ENCODE measurements around the gene FDPS. TPM values are rescaled to one million over a fixed set of nuclear protein-coding genes. Genes with fewer than 3 reads are reported as not detected.

FDPS gene
- total RNA-seq, 1 experiment from 2014 or later = 269 TPM

DNA sequence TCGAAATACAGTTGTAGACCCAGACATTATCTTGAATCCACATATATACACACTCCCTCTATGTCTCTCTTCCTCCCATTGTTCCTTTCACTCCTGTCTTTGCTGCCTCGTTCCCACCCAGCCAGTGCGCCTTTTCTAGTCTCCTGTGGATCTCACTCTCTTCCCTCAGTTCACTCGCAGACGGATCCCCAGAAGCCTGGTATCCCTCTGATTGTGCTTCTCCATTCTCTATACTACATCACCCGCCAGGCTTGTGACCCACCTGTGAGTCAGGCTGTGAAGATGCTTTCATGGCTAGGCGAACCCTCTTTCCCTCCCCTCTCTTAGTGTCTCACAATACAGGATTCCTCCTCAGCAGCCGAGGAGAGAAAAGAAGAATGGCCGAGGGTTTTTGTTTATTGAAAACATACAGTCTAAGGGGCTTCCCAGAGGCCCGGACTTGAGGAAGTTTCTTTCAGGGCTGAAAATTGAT lies 29.9 kb upstream of the FDPS start:
- H3K9me2 ChIP-seq (ENCODE audit: insufficient read depth) = no peaks in the 10 kb centered on the region
- no peak for DNase-seq (ENCODE audit: low read depth, low spot score)
- peaks cover 8 to 26% of the 10 kb centered on the region in 2 experiments for H3K4me1 ChIP-seq (ENCODE audit: control insufficient read depth in 1 of 2, insufficient read depth in 2 of 2, low read length in 2 of 2)
- POLR2A ChIA-PET = interaction anchor here (1.2 kb wide), 1 partner anchor 30 kb away, joined by 3 read pairs; the partner anchor contains the start of gene FDPS
- H3K9me3 ChIP-seq (ENCODE audit: control insufficient read depth in 1 of 2, insufficient read depth in 1 of 2, low read depth in 1 of 2, low read length in 2 of 2) = no peaks in the 10 kb centered on the region
- no peaks in the 10 kb centered on the region for H3K36me3 ChIP-seq (ENCODE audit: control insufficient read depth in 1 of 2, insufficient read depth in 2 of 2, low read length in 2 of 2)
- no TSS peak for BruUV-seq (replicated peaks)
- H3K27ac ChIP-seq (ENCODE audit: low read depth, low read length) = no peak overlapping the region
- H2AFZ ChIP-seq (ENCODE audit: low read depth, low read length, poor library complexity, severe bottlenecking) = no peak overlapping the region
- no peaks in the 10 kb centered on the region for H3K27me3 ChIP-seq (ENCODE audit: insufficient read depth, low read length)
- RAD21 ChIA-PET (ENCODE audit: low non-redundant PET in 1 of 2, low total read pairs in 2 of 2, uncharacterized antibody in 2 of 2, unreplicated experiment in 2 of 2) = interaction anchor here in 1 of 2 experiments (0.6 kb wide), 1 partner anchor 284 kb away, joined by 5 read pairs; no protein-coding TSS in a partner anchor
- H3K9ac ChIP-seq (ENCODE audit: low read length) = no peak overlapping the region
- ATAC-seq = no peak
- CTCF ChIA-PET = interaction anchor here (0.8 to 1.2 kb wide), 5 partner anchors 28 to 72 kb away, joined by 3 to 5 read pairs (median 4); no protein-coding TSS in a partner anchor
- peaks cover 2% of the 10 kb centered on the region; the same call in 1 of the 2 replicates for H3K79me2 ChIP-seq (ENCODE audit: insufficient read depth, low read length)
- intact Hi-C loops (cut with micrococcal nuclease) = loop anchor here (5.0 kb wide), 1 partner anchor 224 kb away; no protein-coding TSS in a partner anchor
- TF ChIP-seq ZFX (IDR thresholded peaks at IDR 0.05) = no peak
- TF ChIP-seq, protein P1, sequence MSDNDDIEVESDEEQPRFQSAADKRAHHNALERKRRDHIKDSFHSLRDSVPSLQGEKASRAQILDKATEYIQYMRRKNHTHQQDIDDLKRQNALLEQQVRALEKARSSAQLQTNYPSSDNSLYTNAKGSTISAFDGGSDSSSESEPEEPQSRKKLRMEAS (IDR thresholded peaks at IDR 0.05) = no peak
- no peak for TF ChIP-seq ELF1 (IDR thresholded peaks at IDR 0.05; ENCODE audit: borderline replicate concordance, low read depth)
- no peak for TF ChIP-seq TCF7L2 (IDR thresholded peaks at IDR 0.05; ENCODE audit: borderline replicate concordance, extremely low read depth, insufficient read depth, insufficient read length)
- no peak for TF ChIP-seq ZNF274 (IDR thresholded peaks at IDR 0.05; ENCODE audit: low read depth, low read length)
- no peak for TF ChIP-seq SIN3A (IDR thresholded peaks at IDR 0.05; ENCODE audit: low read depth)
- TF ChIP-seq EGR1 (IDR thresholded peaks at IDR 0.05; ENCODE audit: low read depth) = no peak
- no peak for TF ChIP-seq EZH2phosphoT487 (IDR thresholded peaks at IDR 0.05; ENCODE audit: borderline replicate concordance)
- TF ChIP-seq EZH2 (IDR thresholded peaks at IDR 0.05) = no peak
- TF ChIP-seq CTCF (IDR thresholded peaks at IDR 0.05 in 2 of 3, conservative IDR thresholded peaks at IDR 0.05 in 1 of 3; ENCODE audit: borderline replicate concordance in 1 of 3, insufficient read depth in 1 of 3, low read depth in 2 of 3, low read length in 2 of 3) = no peak
- TF ChIP-seq POLR2A (IDR thresholded peaks at IDR 0.05; ENCODE audit: borderline replicate concordance, extremely low read depth, insufficient read depth, insufficient read length) = no peak
- no peak for TF ChIP-seq CEBPB (IDR thresholded peaks at IDR 0.05; ENCODE audit: low read depth)
- no peak for TF ChIP-seq YY1 (IDR thresholded peaks at IDR 0.05; ENCODE audit: extremely low read depth, insufficient replicate concordance, low read depth, low read length)
- TF ChIP-seq, protein P2, sequence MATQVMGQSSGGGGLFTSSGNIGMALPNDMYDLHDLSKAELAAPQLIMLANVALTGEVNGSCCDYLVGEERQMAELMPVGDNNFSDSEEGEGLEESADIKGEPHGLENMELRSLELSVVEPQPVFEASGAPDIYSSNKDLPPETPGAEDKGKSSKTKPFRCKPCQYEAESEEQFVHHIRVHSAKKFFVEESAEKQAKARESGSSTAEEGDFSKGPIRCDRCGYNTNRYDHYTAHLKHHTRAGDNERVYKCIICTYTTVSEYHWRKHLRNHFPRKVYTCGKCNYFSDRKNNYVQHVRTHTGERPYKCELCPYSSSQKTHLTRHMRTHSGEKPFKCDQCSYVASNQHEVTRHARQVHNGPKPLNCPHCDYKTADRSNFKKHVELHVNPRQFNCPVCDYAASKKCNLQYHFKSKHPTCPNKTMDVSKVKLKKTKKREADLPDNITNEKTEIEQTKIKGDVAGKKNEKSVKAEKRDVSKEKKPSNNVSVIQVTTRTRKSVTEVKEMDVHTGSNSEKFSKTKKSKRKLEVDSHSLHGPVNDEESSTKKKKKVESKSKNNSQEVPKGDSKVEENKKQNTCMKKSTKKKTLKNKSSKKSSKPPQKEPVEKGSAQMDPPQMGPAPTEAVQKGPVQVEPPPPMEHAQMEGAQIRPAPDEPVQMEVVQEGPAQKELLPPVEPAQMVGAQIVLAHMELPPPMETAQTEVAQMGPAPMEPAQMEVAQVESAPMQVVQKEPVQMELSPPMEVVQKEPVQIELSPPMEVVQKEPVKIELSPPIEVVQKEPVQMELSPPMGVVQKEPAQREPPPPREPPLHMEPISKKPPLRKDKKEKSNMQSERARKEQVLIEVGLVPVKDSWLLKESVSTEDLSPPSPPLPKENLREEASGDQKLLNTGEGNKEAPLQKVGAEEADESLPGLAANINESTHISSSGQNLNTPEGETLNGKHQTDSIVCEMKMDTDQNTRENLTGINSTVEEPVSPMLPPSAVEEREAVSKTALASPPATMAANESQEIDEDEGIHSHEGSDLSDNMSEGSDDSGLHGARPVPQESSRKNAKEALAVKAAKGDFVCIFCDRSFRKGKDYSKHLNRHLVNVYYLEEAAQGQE (IDR thresholded peaks at IDR 0.05; ENCODE audit: low read depth) = no peak
- no peak for TF ChIP-seq SP1 (IDR thresholded peaks at IDR 0.05; ENCODE audit: low read depth)
- TF ChIP-seq JUND (IDR thresholded peaks at IDR 0.05) = no peak
- no peak for TF ChIP-seq CBX3 (IDR thresholded peaks at IDR 0.05; ENCODE audit: low read depth)
- TF ChIP-seq SRF (IDR thresholded peaks at IDR 0.05; ENCODE audit: low read depth) = no peak
- no peak for TF ChIP-seq ATF3 (IDR thresholded peaks at IDR 0.05)
- H4K20me1 ChIP-seq (ENCODE audit: insufficient read depth) = no peaks in the 10 kb centered on the region
- H3K4me2 ChIP-seq (ENCODE audit: low read length) = peak overlapping the region; percentile 100
- no peak overlapping the region; a peak in 1 of 4 replicates for H3K4me3 ChIP-seq (replicated peaks in 1 of 2; ENCODE audit: low read depth in 1 of 2, low read length in 2 of 2)
